ENCODE measurements around the gene RAB3IP. TPM values are rescaled to one million over a fixed set of nuclear protein-coding genes. Genes with fewer than 3 reads are reported as not detected.
A peak's percentile ranks its signal among the peaks of the same experiment; 100 is the strongest.

The RAB3IP gene, protein sequence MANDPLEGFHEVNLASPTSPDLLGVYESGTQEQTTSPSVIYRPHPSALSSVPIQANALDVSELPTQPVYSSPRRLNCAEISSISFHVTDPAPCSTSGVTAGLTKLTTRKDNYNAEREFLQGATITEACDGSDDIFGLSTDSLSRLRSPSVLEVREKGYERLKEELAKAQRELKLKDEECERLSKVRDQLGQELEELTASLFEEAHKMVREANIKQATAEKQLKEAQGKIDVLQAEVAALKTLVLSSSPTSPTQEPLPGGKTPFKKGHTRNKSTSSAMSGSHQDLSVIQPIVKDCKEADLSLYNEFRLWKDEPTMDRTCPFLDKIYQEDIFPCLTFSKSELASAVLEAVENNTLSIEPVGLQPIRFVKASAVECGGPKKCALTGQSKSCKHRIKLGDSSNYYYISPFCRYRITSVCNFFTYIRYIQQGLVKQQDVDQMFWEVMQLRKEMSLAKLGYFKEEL
- total RNA-seq (10 to 100 TPM; 16.6 to 41.2 (median 20.9) TPM), polyA plus RNA-seq (10 to 100 TPM; 11.8 to 15.2 (median 12.6) TPM)
- long read RNA-seq, donor 1: 0 reads
- long read RNA-seq, donor 2, partial matches to known transcripts: 0 of 2 reads
- long read RNA-seq, donor 2, other reads (novel, unspliced or antisense): 0 of 2 reads

DNA sequence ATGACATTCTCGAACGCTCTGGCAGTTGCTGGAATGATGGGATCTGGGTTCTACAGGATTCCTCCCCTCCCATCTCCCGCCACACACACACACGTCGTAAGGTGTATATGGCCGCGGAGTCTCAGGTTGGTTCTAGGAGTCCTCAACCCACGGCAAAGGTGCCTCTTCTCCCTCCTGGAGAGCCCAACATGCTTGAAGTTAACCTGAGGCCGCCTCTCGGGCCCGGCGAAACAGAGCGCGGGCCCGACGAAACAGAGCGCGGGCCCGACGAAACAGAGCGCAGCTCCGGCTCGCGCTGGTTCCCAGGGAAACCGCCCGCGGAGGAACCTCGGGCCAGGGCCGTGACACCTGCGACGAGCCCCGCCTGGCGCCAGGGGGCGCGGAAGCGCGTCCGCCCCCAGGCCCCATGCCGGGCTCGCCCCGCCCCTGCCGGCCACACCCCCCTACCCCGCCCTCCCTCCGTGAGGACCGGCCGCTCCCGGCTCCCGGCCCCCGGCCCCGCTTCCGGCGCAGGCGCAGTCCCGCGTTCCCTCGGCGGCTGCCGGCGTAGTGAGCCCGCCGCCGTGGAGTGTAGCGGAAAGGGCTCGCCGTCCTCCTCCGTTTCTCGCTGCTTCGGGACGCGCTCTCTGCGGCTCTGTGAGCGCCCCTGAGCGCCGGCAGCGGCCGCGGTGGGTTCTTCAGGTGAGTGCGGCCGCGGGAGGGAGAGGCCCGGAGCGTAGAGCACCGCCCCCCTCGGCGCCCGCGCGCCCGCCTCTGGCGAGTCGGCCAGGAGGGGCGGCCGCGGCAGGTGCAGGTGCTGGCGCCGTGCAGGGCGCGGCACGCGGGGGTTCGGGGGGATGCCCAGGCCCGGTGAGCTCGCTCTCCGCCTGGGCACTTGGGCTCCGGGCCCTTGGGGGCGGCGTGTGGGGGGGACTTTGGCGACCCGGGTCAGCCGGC, at the start of gene RAB3IP:
RAB3IP (plus strand) TSS at position 510 of the 936 bp plus-strand sequence. CDS start 16,549 bp downstream, outside the sequence.
- DNase-seq: peak; percentile 98
- TF ChIP-seq, protein P1, sequence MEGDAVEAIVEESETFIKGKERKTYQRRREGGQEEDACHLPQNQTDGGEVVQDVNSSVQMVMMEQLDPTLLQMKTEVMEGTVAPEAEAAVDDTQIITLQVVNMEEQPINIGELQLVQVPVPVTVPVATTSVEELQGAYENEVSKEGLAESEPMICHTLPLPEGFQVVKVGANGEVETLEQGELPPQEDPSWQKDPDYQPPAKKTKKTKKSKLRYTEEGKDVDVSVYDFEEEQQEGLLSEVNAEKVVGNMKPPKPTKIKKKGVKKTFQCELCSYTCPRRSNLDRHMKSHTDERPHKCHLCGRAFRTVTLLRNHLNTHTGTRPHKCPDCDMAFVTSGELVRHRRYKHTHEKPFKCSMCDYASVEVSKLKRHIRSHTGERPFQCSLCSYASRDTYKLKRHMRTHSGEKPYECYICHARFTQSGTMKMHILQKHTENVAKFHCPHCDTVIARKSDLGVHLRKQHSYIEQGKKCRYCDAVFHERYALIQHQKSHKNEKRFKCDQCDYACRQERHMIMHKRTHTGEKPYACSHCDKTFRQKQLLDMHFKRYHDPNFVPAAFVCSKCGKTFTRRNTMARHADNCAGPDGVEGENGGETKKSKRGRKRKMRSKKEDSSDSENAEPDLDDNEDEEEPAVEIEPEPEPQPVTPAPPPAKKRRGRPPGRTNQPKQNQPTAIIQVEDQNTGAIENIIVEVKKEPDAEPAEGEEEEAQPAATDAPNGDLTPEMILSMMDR (IDR thresholded peaks at IDR 0.05 in 8 of 11, conservative IDR thresholded peaks at IDR 0.05 in 3 of 11): peak in 9 of 11 experiments; percentile 37 to 93 (median 89)
- TF ChIP-seq POLR2A (IDR thresholded peaks at IDR 0.05): peak in 1 of 3 donors; percentile 40
- peak; percentile 88 for TF ChIP-seq POLR2AphosphoS5 (IDR thresholded peaks at IDR 0.05)
- no peaks in the 10 kb centered on the region for H3K36me3 ChIP-seq
- peak within 1 kb of the TSS; percentile 77 to 100 (median 95) for H3K4me3 ChIP-seq
- H3K27ac ChIP-seq: peak within 1 kb of the TSS; percentile 49 to 92 (median 84)
- intact Hi-C loops (cut with DNase I; ENCODE audit: low total_unique reads): no loop called here
- no peaks in the 10 kb centered on the region for H3K27me3 ChIP-seq (replicated peaks in 1 of 7)
- H3K9me3 ChIP-seq: no peaks in the 10 kb centered on the region
- peaks cover 3 to 23% (median 12%) of the 10 kb centered on the region in 6 donors for H3K4me1 ChIP-seq
- 1 to 11% (median 2%) methylated on average over 8 to 110 of the region's 110 CpGs for WGBS, 5 donors

DNA sequence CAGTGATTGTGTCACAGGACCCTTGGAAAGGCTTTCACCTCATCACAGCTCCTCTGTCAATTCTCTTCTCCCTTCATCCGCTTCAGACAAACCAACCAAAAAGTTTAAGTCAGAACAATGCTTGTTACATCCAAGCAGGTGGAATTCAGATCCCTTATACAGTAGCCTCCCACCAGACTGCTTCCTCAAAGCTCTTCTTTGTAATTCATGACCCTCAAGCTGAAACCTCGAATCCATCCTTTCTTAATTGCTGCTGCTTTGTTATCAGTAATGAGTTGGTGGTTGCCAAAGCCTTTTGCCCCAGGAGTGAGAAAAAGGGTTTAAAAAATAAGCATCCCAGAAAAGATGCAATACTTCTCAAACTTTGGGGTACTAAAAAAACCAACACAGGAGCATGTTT, 49.0 kb upstream of the RAB3IP start:
- no peak for TF ChIP-seq POLR2A (IDR thresholded peaks at IDR 0.05)
- TF ChIP-seq POLR2AphosphoS5 (IDR thresholded peaks at IDR 0.05): no peak
- TF ChIP-seq, protein P1 (IDR thresholded peaks at IDR 0.05 in 8 of 11, conservative IDR thresholded peaks at IDR 0.05 in 3 of 11): no peak
- peak overlapping the region in 4 of 8 donors; percentile 14 to 59 (median 50) for H3K27ac ChIP-seq
- peaks cover 0 to 11% (median 0%) of the 10 kb centered on the region in 7 donors for H3K27me3 ChIP-seq (replicated peaks in 1 of 7)
- no peak overlapping the region for H3K4me3 ChIP-seq
- no peaks in the 10 kb centered on the region for H3K36me3 ChIP-seq
- no peak for DNase-seq
- intact Hi-C loops (cut with DNase I; ENCODE audit: low total_unique reads): no loop called here
- H3K4me1 ChIP-seq: peaks cover 0 to 10% (median 0%) of the 10 kb centered on the region in 6 donors
- 76 to 85% (median 77%) methylated on average over 2 of the region's 2 CpGs for WGBS, 5 donors
- no peaks in the 10 kb centered on the region for H3K9me3 ChIP-seq

DNA sequence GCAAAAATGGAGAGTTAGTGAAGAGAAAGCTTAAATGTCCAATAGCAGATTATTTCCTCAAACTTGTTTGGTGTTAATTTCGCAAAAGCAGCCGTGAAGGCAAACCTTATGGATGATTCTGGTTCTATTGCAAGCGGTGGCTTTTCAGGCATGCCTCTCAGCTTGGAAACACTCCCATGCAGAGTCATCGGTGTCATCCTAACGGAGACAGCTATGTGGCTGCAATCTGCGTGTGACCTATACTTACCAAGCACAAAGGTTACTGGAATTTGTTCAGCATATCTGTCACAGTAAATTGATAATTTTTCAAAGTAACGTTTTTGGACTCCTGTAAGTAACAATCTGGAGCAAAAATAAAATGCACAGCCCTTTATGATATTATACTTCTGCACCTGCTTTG, 44.5 kb upstream of the RAB3IP start:
- Histone ChIP-seq H3K4me1 (peaks cover 0 to 5% (median 0%) of the 10 kb centered on the region in 6 donors), H3K27ac (no peak overlapping the region), H3K27me3 (replicated peaks in 1 of 7) (peaks cover 0 to 11% (median 0%) of the 10 kb centered on the region in 7 donors), H3K36me3 (no peaks in the 10 kb centered on the region), H3K4me3 (no peak overlapping the region), H3K9me3 (no peaks in the 10 kb centered on the region)
- WGBS, 5 donors: 76 to 89% (median 82%) methylated on average over 7 of the region's 7 CpGs
- no peak for DNase-seq
- TF ChIP-seq, protein P1 (IDR thresholded peaks at IDR 0.05 in 8 of 11, conservative IDR thresholded peaks at IDR 0.05 in 3 of 11): no peak
- TF ChIP-seq POLR2A (IDR thresholded peaks at IDR 0.05): no peak
- no peak for TF ChIP-seq POLR2AphosphoS5 (IDR thresholded peaks at IDR 0.05)
- intact Hi-C loops (cut with DNase I; ENCODE audit: low total_unique reads): no loop called here

Measured in spleen (tissue), 13 donors.